Measurements from ENCODE around the gene HS6ST1.

- no peak for TF ChIP-seq CTCF (optimal IDR thresholded peaks at IDR 0.05 in 1 of 3, IDR thresholded peaks at IDR 0.05 in 1 of 3, conservative IDR thresholded peaks at IDR 0.05 in 1 of 3; ENCODE audit: extremely low read depth in 1 of 3, insufficient read depth in 2 of 3, low read length in 3 of 3)
- TF ChIP-seq EZH2 (IDR thresholded peaks at IDR 0.05; ENCODE audit: low read length) = no peak
Observed at GRCh38 chr2:128350736-128351135, 32.1 kb upstream of the HS6ST1 start.
